HG03280 (cell line): ENCODE data around the gene FAXDC2.
"Not testable (repeated sequence)": the region's sequence is repeated elsewhere in the genome, so short reads cannot be mapped to it uniquely, and the experiment has no call there.

Experiments used
- ATAC-seq: cut with Tn5 transposase; IDR thresholded peaks from one replicate; pipeline ENCODE4 v1.9.1; 2021; ENCODE audit warnings: mild to moderate bottlenecking, moderate library complexity; ENCODE audit not compliant: unreplicated experiment

FAXDC2 gene

GRCh38 chr5:154862766-154863165, 12.4 kb upstream of the FAXDC2 start:
- ATAC-seq, result no peak

GRCh38 chr5:154861946-154862345, 11.5 kb upstream of the FAXDC2 start:
- no peak for ATAC-seq

GRCh38 chr5:154860765-154861164, 10.4 kb upstream of the FAXDC2 start:
- no peak for ATAC-seq

GRCh38 chr5:154860123-154860522, 9.7 kb upstream of the FAXDC2 start:
- no peak for ATAC-seq

GRCh38 chr5:154858972-154859871, 8.8 kb upstream of the FAXDC2 start:
- ATAC-seq, result no peak

GRCh38 chr5:154858297-154858971, 8.0 kb upstream of the FAXDC2 start, which contains the start of gene CNOT8:
CNOT8 (plus strand) TSS chr5:154858627; CDS start chr5:154863279, 4,652 bp downstream.
- ATAC-seq, result peak; percentile 83

GRCh38 chr5:154857530-154858296, 7.3 kb upstream of the FAXDC2 start:
- ATAC-seq, result peak; percentile 64

GRCh38 chr5:154851351-154851750, 948 bp upstream of the FAXDC2 start:
- no peak for ATAC-seq

GRCh38 chr5:154849791-154850201, 607 bp downstream of the FAXDC2 start:
- ATAC-seq, result no peak

- no peak for ATAC-seq
These were observed 1.1 kb downstream of the FAXDC2 start for GRCh38 chr5:154849264-154849785.

GRCh38 chr5:154844809-154845208, 5.6 kb downstream of the FAXDC2 start:
- no peak for ATAC-seq

GRCh38 chr5:154842689-154843530, 7.5 kb downstream of the FAXDC2 start:
- no peak for ATAC-seq

- no peak for ATAC-seq
These were observed 9.1 kb downstream of the FAXDC2 start for GRCh38 chr5:154841273-154841661.

- ATAC-seq, result no peak
These were observed 9.7 kb downstream of the FAXDC2 start for GRCh38 chr5:154840435-154841272.

GRCh38 chr5:154837009-154837901, 13.1 kb downstream of the FAXDC2 start:
- no peak for ATAC-seq

GRCh38 chr5:154836225-154836624, 14.2 kb downstream of the FAXDC2 start:
- no peak for ATAC-seq

- not testable (repeated sequence) for ATAC-seq
These were observed 14.7 kb downstream of the FAXDC2 start for GRCh38 chr5:154835701-154836052.

- ATAC-seq, result no peak
These were observed 16.4 kb downstream of the FAXDC2 start for GRCh38 chr5:154834053-154834452.
